CD4-positive, alpha-beta T cell treated with Interleukin-21 for 1 hour (primary cell): ENCODE measurements around the gene CIAO2B.
"Not testable (repeated sequence)": the region's sequence is repeated elsewhere in the genome, so short reads cannot be mapped to it uniquely, and the experiment has no call there.

ENCODE experiments used
- DNase-seq: peaks from one replicate; pipeline ENCODE4 v3.0.0-alpha.2; 2020

The CIAO2B gene

DNA sequence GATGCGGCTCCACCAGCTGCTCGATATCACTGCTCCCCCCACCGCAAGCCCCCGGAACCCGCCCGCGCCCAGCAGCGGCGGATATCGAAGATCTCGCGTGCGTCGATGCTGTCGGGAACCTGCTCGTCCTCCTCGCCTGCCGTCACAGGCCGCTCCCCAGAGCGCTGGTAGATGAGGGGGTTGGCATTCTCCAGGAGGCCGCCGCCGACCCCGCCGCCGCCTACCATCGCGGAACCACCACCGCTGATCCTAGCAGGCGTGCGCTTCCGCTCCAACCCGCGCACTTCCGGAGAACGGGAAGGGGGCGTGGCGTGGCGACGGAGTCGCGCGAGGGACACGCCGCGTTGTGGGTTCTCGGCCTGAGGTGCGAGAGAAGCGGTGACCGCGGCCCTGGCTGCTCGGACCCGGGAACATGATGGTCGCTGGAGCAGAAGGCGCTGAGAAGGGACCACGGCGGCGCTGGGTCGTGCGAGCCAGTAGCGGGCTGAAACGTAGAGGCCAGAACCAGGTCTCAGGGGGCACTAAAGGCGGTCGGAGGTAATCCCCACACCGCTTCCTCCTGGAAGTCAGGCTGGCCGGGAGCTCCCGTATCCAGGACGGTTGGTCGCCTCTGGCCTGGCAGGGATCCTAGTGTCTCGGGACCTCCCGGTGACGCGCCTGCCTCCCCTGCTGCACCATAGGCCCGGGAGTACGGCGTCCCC lies at the start of gene CIAO2B:
TSS of gene CIAO2B (minus strand) at position 265 of the 701 bp plus-strand sequence. CDS start at position 227, 38 bp downstream.
- DNase-seq, result peak; percentile 89

DNA sequence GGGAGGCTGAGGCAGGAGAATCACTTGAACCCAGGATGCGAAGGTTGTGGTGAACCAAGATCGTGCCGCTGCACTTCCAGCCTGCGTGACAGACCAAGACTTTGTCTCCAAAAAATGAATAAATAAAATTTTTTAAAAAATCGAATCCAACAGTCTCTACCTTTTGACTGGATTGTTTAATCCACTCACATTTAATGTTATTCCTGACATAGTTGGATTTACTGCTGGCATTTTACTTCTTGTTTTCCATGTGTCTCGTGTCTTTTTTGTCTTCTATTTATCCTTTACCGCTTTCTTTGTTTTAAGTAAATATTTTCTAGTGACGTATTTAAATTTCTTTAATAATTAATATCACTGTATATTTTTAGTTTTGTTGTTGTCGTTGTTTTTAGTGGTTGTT lies 48.8 kb upstream of the CIAO2B start:
- DNase-seq, result no peak

DNA sequence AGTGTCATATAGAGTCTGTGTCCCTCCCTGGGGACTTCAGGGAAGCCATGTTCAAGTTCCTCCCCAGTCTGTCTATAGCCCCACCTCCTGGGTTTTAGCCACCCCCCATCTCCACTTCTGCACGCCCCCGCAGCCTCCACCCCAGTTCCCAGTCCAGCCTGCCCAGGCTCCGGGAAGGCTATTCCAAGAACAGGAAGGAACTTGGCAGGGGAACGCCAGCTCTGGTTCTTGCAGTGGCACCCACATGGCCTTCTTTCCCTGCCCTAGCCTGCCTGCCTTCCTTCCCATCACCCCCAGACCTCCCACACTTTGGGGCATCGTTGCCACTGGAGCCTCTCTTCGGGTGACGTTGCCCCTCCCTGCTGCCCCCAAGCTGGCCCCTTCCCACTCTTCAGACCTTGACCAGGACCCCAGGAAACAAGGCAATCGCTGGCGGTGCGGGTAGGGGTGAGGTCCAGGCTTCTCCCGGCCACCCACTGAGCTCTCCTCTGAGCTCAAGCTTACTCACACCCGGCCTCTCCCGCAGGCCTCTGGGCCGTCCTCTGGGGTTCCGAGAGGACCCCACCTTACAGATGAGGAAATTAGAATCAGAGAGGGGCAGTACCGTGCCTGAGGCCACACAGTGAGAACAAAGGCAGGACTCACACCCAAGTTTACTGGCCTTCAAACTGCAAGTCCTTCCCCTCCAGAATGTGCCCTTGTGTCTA lies 45.0 kb upstream of the CIAO2B start:
- no peak for DNase-seq

DNA sequence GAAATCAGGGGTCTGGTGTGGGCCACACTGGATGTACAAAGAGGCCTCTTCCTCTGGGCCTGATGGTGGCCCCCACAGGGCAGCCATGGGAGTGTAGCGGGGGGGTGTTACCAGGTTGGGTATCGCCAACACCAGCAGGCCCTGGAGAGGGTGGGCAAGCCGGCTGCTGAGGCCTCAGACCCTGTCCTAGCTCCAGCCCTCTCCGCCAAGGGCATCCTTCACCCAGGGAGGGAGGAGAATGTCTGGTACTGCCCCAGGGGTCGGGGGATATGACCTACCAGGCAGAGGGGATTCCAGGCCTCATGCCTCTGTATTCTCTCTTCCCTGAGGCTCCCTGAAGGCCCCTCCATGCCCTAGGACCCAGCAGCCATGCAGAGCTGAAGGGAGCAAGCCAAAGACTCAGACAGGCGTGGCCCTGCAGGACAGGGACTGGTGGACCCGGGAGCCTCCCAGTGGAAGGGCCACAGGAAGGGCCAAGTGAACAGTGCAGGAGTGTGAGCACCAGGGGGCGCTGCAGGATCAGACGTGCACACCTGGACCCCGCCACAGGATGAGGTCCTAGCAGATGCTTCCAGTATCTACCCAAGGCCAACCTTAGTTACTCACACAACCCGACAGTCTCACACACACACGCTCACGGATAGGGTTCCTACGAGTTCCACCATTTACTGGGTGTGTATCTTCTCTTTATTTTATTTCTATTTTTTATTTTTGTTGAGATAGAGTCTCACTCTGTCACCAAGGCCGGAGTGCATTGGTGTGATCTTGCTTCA lies 43.3 kb upstream of the CIAO2B start:
- DNase-seq, result peak; percentile 85

DNA sequence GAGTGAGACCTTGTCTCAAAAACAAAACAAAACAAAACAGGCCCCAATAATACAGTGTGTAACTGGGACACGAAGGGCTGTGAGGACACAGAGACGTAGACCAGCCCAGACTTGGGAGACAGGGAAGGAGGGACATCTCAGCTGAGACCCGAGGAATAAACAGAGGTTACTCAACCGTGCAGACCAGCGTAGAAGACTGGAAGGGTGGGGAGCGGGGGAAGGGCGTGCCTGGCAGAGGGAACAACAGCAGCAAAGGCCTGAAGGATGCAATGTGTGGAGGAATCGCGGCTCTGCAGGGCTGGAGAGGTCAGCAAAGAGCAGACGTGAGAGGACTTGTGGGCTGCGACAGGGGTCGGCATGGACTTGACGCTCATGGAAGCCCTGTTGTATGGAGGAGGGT lies 42.5 kb upstream of the CIAO2B start:
- DNase-seq, result no peak

DNA sequence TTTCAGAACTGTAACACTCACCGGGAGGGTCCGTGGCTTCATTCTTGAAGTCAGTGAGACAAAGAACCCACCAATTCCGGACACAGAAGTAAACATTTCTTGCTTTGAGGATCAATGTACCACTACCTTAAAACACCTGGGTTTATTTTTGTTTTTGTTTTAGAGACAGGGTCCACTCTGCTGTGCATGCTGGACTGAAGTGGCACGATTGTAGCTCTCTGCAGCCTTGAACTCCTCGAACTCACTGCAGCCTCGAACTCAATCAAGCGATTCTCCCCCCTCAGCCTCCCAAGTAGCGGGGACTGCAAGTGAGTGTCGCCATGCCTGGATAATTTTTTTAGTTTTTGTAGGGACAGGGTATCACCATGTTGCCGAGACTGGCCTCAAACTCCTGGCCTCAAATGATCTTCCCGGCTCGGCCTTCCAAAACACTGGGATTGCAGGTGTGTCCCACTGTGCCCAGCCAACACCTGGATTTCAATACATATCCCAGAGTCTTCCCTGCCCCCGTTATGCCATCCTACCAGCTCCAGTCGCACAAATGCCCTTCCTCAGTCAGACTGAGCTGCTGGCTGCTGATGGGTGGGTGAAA lies 41.2 kb upstream of the CIAO2B start:
- DNase-seq, result no peak

DNA sequence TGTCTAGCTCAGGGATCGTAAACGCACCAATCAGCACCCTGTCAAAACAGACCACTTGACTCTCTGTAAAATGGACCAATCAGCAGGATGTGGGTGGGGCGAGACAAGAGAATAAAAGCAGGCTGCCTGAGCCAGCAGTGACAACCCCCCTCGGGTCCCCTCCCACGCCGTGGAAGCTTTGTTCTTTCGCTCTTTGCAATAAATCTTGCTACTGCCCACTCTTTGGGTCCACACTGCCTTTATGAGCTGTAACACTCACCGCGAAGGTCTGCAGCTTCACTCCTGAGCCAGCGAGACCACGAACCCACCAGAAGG lies 40.7 kb upstream of the CIAO2B start:
- DNase-seq, result peak; percentile 76

DNA sequence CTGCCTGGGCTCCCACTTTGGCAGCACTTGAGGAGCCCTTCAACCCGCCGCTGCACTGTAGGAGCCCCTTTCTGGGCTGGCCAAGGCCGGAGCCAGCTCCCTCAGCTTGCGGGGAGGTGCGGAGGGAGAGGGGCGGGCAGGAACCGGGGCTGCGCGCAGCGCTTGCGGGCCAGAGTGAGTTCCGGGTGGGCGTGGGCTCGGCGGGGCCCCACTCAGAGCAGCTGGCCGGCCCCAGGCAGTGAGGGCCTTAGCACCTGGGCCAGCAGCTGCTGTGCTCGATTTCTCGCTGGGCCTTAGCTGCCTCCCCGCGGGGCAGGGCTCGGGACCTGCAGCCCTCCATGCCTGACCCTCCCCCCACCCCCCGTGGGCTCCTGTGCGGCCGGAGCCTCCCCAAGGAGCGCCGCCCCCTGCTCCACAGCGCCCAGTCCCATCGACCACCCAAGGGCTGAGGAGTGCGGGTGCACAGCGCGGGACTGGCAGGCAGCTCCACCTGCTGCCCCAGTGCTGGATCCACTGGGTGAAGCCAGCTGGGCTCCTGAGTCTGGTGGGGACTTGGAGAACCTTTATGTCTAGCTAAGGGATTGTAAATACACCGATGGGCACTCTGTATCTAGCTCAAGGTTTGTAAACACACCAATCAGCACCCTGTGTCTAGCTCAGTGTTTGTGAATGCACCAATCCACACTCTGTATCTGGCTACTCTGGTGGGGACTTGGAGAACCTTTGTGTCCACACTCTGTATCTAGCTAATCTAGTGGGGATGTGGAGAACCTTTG lies 40.1 kb upstream of the CIAO2B start:
- DNase-seq, result not testable (repeated sequence)

DNA sequence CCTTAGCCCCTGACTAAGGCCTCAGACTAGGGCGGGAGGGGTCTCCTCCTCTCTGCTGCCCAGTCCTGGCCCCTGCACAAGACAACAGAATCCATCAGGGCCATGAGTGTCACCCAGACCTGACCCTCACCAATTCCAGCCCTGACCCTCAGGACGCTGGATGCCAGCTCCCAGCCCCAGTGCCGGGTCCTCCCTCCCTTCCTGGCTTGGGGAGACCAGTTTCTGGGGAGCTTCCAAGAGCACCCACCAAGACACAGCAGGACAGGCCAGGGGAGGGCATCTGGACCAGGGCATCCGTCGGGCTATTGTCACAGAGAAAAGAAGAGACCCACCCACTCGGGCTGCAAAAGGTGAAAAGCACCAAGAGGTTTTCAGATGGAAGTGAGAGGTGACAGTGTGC lies 39.5 kb upstream of the CIAO2B start:
- DNase-seq, result no peak

DNA sequence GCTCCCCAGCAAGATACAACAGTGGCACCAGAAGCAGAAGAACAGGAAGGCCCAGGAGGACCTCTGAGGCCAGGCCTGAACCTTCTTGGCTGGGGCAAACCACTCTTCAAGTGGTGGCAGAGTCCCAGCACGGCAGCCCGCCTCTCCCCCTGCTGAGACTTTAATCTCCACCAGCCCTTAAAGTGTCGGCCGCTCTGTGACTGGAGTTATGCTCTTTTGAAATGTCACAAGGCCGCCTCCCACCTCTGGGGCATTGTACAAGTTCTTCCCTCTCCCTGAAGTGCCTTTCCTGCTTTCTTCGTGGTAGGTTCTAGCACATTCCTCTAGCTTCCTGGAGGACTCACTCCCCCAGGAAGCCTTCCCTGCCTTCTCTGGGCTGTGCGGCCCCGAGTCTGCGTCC lies 38.8 kb upstream of the CIAO2B start:
- no peak for DNase-seq

DNA sequence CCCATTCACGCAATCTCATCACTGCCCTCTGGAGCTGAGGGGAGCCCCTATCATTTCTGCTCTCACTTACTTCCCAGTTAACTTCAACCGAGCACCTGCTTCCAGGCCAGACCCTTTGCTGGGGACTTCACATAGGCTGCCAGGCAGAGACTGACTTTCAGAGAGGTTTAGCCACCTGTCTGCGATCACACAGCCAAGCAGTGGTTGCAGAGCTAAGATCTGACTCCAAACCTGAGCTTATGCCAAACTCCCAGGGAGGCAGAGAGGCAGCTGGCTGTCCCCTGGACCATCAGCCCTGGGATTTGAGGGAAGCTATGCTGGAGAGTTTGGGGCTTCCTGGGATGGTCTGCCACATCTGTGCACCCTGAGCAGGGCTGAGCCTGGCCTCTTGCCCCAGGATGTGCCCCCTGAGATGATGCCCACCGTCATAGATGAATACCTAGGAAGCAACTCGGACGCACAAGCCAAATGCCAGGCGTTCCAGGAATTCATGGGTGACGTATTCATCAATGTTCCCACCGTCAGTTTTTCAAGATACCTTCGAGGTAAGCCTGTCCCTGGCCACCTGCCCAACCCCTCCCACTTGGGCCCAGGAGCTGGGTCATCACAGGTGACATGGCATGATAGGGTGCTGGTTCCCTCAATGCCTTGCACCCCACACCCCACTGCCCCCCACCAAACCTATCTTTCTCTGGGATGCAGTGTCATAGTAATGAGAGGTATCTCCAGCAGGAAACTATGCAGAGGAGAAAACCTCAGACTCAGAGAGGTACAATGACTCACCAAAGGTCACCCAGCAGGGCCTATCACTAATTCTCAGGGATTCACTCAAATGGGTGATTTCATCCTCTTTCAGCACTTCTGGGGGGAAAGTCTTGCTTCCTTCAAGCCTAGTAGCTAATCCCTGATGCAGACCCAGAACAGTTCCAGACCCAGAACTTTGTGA lies 36.8 kb upstream of the CIAO2B start:
- no peak for DNase-seq

DNA sequence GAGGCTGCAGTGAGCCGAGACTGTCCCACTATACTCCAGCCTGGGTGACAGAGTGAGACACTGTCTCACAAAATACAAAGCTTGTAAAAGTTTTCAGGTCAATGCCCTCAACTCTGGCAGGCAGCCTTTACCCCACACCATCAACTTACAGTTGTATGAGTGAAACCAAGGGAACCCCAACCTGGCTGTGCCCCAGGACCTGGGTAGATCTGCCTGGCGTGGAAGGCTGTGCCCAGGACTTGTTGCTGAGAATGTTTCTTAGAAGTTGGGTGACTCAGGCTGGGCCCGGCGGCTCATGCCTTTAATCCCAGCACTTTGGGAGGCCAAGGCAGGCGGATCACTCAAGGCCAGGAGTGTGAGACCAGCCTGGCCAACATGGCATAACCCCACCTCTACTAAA lies 34.6 kb upstream of the CIAO2B start:
- DNase-seq, result no peak

DNA sequence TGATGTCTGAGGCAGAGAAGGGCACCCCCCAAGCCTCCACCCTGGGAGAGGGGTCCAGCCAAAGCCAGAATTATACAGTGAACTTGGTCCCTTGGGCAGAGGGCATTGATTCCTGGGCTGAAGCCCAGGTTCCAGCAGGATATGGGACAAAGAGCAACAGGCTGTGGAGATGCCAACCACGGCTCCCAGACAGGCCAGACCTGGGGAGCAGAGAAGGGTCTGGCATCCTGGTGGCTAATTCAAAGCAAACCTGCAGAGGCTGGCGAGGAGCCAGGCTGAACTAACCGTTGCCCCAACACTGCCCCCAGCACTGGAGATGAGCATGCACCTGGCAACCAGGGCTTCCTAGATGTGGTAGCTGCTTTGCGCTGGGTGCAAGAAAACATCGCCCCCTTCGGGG lies 29.8 kb upstream of the CIAO2B start:
- DNase-seq, result no peak

DNA sequence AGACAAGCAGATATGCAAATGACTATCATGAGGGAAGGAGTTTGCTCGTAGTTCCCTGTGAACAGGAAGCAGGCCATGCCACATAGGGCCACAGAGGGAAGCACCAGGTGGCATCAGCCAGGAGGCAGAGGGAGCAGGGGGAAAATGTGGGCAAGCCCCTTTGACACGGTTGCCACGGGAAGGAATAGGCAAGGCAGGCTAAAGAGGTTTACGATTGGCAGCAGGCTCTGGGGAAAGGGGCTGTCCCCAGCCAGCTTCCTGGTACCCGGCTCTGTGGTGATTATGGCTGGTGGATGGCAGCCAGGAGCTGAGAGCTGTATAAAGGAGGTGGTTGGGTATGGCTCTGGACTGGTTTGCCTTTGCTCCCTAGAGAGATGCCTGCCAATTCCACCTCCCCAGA lies 27.7 kb upstream of the CIAO2B start:
- DNase-seq, result no peak

DNA sequence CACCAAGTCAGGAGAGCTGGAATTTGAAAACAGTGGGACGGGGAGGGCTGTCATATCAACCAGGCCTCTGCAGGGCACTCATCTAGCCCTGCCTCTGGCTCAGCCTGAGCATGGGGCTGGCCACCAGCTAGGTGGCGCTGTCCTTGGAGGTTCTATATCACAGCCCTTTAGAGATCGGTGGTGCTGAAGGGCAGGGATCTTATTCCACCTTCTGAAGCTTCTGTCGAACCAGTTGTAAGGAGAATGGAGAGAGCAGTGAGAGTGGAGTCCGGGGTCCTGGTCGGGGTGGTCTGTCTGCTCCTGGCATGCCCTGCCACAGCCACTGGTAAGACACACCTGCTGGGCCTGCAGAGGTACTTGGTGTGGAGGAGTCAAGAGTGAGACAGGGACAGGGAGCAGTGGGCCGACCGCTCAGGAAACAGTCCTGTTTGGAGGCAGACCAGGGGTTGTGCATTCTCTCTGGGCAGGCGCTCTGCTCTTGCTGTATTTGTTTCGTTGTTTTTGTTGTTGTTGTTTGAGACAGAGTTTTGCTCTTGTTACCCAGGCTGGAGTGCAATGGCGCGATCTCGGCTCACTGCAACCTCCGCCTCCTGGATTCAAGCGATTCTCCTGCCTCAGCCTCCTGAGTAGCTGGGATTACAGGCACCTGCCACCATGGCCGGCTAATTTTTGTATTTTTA lies 27.0 kb upstream of the CIAO2B start, which contains the start of gene CES3:
TSS of gene CES3 (plus strand) at position 202 of the 680 bp plus-strand sequence. CDS start at position 244, 42 bp downstream.
- peak; percentile 63 for DNase-seq

DNA sequence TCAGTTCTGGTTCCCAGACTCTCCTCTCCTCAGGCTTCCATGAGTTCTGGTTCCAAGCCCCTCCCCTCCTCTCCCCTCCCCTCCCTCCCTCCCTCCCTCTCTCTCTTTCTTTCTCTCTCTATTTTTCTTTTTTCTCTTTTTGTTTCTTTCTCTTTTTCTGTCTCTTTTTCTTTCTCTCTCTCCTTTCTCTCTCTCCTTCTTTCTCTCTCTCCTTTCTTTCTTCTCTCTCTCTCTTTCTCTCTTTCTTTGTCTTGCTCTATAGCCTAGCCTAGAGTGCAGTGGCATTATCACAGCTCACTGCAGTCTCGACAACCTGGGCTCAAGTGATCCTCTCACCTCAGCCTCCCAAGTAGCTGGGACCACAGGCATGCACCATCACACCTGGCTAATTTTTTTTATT lies 26.1 kb upstream of the CIAO2B start:
- DNase-seq, result no peak

DNA sequence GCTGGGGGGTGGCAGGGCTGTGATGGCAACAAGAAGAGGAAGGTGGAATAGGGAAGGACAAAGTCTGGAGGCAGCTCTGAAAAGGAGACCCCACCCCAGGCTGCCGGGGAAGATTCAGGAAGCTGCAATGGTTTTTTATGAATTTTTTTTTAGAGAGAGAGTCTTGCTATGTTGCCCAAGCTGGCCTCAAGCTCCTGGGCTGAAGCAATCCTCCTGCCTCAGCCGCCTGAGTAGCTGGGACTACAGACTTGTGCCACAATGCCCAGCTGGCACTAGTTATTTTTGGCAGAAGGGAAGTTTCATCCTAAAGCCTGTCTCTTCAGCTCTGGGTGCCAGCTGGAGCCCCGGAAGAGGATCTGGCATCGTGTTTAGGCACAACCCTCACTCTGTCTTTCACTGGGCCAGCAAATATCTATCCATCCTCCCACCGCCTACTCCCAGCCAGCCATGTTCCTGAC lies 25.5 kb upstream of the CIAO2B start:
- DNase-seq, result no peak

DNA sequence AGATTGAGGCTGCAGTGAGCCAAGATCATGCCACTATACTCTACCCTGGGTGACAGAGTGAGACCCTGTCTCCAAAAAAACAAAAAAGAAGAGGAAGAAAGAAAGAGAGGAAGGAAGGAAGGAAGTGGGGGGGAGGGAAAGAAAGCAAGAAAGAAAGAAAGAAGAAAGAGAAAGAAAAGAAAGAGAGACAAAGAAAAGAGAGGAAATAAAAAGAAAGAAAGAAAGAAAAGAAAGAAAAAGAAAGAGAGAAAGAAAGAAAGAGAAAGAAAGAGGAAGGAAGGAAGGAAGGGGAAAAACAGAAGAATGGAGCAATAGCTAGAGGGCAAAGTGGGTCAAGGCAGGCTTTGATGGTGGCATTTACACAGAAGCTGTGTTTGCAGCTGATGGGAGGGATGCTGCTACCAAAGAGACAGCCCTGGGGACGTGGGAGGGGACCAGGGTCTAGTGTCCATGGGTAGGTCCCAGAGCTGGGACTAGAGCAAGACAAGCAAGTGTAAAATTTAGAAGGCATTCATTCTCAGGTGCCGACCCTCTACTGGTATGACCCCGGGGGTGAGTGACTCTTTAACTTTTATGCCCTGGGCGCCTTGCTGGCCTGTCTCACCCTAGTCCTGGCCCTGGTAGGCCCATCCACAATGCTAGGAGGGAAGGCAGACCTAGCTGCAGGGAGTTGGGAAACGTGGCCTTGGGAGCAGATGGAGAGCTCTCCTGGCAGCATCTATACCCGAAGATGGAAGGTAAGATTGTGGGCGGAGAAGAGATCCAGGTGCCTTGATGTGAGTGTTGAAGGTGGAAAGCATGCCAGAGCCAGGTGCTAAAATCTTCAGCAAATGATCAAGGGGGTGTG lies 24.9 kb upstream of the CIAO2B start:
- DNase-seq, result no peak

DNA sequence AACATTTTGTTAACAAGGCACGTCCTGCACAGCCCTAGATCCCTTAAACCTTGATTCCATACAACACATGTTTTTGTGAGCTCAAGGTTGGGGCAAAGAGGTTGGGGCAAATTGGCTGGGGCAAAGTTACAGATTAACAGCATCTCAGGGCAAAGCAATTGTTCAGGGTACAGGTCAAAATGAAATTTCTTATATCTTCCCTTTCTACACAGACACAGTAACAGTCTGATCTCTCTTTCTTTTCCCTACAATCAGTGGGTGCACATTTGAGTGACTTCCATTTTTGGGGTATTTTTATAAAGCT lies 21.9 kb upstream of the CIAO2B start:
- DNase-seq, result not testable (repeated sequence)
